HCT116 (cell line): ENCODE measurements around the gene ZNF319.

Experiments
- CEBPB ChIP-seq: IDR thresholded peaks from 2 replicates; pipeline ENCODE4 v1.6.1; 2012; ENCODE audit warnings: low read depth
- CTCF ChIP-seq, 3 experiments: fragments of 200-600 bp in 1 of 3; sonication (generic) in 1 of 3; IDR thresholded peaks in 2 of 3; conservative IDR thresholded peaks in 1 of 3; 2 replicates each; pipeline ENCODE4 v1.5.1; 2012 to 2017; ENCODE audit warnings: low read depth in 2 of 3, low read length in 2 of 3, antibody characterized with exemption in 1 of 3, borderline replicate concordance in 1 of 3, control low read depth in 1 of 3, mild to moderate bottlenecking in 1 of 3, mixed read lengths in 1 of 3, mixed run types in 1 of 3, moderate library complexity in 1 of 3; ENCODE audit not compliant: insufficient read depth in 1 of 3
- EZH2 ChIP-seq: fragments of 200-600 bp; sonication (generic); IDR thresholded peaks from 2 replicates; pipeline ENCODE4 v1.6.1; 2017; ENCODE audit warnings: antibody characterized with exemption, mixed run types
- JUND ChIP-seq: IDR thresholded peaks from 2 replicates; pipeline ENCODE4 v1.6.1; 2012
- POLR2A ChIP-seq: IDR thresholded peaks from 2 replicates; pipeline ENCODE4 v1.7.0; 2011; ENCODE audit warnings: borderline replicate concordance; ENCODE audit not compliant: insufficient read depth, insufficient read length; ENCODE audit errors: extremely low read depth
- SP1 ChIP-seq: IDR thresholded peaks from 2 replicates; pipeline ENCODE4 v1.6.1; 2012; ENCODE audit warnings: low read depth
- SRF ChIP-seq: IDR thresholded peaks from 2 replicates; pipeline ENCODE4 v1.6.1; 2012; ENCODE audit warnings: low read depth
- ZNF274 ChIP-seq: fragments of 200-500 bp; sonication (Bioruptor generic); IDR thresholded peaks from 2 replicates; pipeline ENCODE4 v1.6.1; 2014; ENCODE audit warnings: mild to moderate bottlenecking, low read depth, low read length, inconsistent platforms

GRCh38 chr16:58040945-58041627 lies 40.6 kb upstream of the ZNF319 start:
- no peak for TF ChIP-seq CEBPB
- no peak for TF ChIP-seq EZH2
- TF ChIP-seq CTCF (IDR thresholded peaks at IDR 0.05 in 2 of 3, conservative IDR thresholded peaks at IDR 0.05 in 1 of 3; ENCODE audit: borderline replicate concordance in 1 of 3, insufficient read depth in 1 of 3, low read depth in 2 of 3, low read length in 2 of 3), result no peak
- TF ChIP-seq ZNF274, result no peak
- TF ChIP-seq POLR2A, result no peak
- no peak for TF ChIP-seq JUND
- no peak for TF ChIP-seq SRF
- TF ChIP-seq SP1, result no peak
